PC-3 (cell line): Measurements from ENCODE around the gene FAT4. TPM values are rescaled to one million over a fixed set of nuclear protein-coding genes. Genes with fewer than 3 reads are reported as not detected.
A peak's percentile ranks its signal among the peaks of the same experiment; 100 is the strongest.

ENCODE experiments used
- ATAC-seq: fragments of 200-7000 bp; cut with Tn5 transposase; 2 replicates; pipeline ENCODE4 v1.9.1; 2020; ENCODE audit warnings: mild to moderate bottlenecking, moderate library complexity
- BruUV-seq: library from RNA; stranded (reverse); fragments of 400-500 nt; replicated peaks from 2 replicates; lab custom pipeline; 2021; lab: Mats Ljungman, UMichigan
- CTCF ChIA-PET: fragments of 300-600 bp; sonication (Branson Sonifier 250); formaldehyde crosslinking; loops from one replicate; lab custom pipeline; 2022; ENCODE audit warnings: antibody characterized with exemption; lab: Charles Lee
- POLR2A ChIA-PET: fragments of 300-600 bp; sonication (Branson Sonifier 250); formaldehyde crosslinking; loops from one replicate; lab custom pipeline; 2022; ENCODE audit warnings: antibody characterized with exemption; ENCODE audit not compliant: unreplicated experiment; lab: Charles Lee
- DNase-seq: peaks from one replicate; pipeline ENCODE4 v3.0.0-alpha.2; 2015
- H2AFZ ChIP-seq: fragments of 300-600 bp; sonication (generic); 2 replicates; pipeline ENCODE4 v1.6.0; 2016; ENCODE audit warnings: antibody characterized with exemption, low read length
- H3F3A ChIP-seq: fragments of 300-600 bp; sonication (generic); one replicate; pipeline ENCODE4 v1.6.0; 2017; ENCODE audit warnings: antibody characterized with exemption, low read length, control low read depth, mild to moderate bottlenecking; ENCODE audit not compliant: unreplicated experiment
- H3K27ac ChIP-seq: fragments of 300-600 bp; sonication (generic); 2 replicates; pipeline ENCODE4 v1.5.1; 2016; ENCODE audit warnings: mild to moderate bottlenecking, low read length
- H3K27me3 ChIP-seq: fragments of 300-600 bp; sonication (generic); 2 replicates; pipeline ENCODE4 v1.6.1; 2016; ENCODE audit warnings: low read length, mixed read lengths
- H3K36me3 ChIP-seq: fragments of 300-600 bp; sonication (generic); 2 replicates; pipeline ENCODE4 v1.6.1; 2016; ENCODE audit warnings: low read depth, mixed run types, low read length, mixed read lengths
- H3K4me1 ChIP-seq: fragments of 300-600 bp; sonication (generic); 2 replicates; pipeline ENCODE4 v1.5.1; 2016; ENCODE audit warnings: low read length; ENCODE audit not compliant: insufficient read depth
- H3K4me2 ChIP-seq: fragments of 300-600 bp; sonication (generic); 2 replicates; pipeline ENCODE4 v1.6.0; 2016; ENCODE audit warnings: low read length
- H3K4me3 ChIP-seq: fragments of 300-600 bp; sonication (generic); 2 replicates; pipeline ENCODE4 v1.5.1; 2016; ENCODE audit warnings: mild to moderate bottlenecking, low read length, mixed read lengths
- H3K79me2 ChIP-seq: fragments of 300-600 bp; sonication (generic); 2 replicates; pipeline ENCODE4 v1.6.1; 2017; ENCODE audit warnings: low read length, mixed read lengths
- H3K9ac ChIP-seq: fragments of 300-600 bp; sonication (generic); 2 replicates; pipeline ENCODE4 v1.6.0; 2016; ENCODE audit warnings: mild to moderate bottlenecking, low read length
- H3K9me2 ChIP-seq: fragments of 300-600 bp; sonication (generic); replicated peaks from 2 replicates; pipeline ENCODE4 v1.6.1; 2016; ENCODE audit warnings: mixed run types, low read length, mixed read lengths
- H3K9me3 ChIP-seq: fragments of 300-600 bp; sonication (generic); 2 replicates; pipeline ENCODE4 v1.6.1; 2016; ENCODE audit warnings: low read length, mixed read lengths
- H4K20me1 ChIP-seq: fragments of 300-600 bp; sonication (generic); 2 replicates; pipeline ENCODE4 v1.6.1; 2016; ENCODE audit warnings: low read length, mixed read lengths
- EZH2 ChIP-seq: fragments of 300-600 bp; sonication (generic); IDR thresholded peaks from one replicate; pipeline ENCODE4 v1.6.1; 2017; ENCODE audit warnings: antibody characterized with exemption, mild to moderate bottlenecking, low read length; ENCODE audit not compliant: unreplicated experiment
- EZH2phosphoT487 ChIP-seq: fragments of 300-600 bp; sonication (generic); IDR thresholded peaks from 2 replicates; pipeline ENCODE4 v1.6.1; 2018; ENCODE audit warnings: mild to moderate bottlenecking, antibody characterized with exemption, low read length, borderline replicate concordance
- intact Hi-C: fragments of 100-400 bp; cut with micrococcal nuclease; formaldehyde crosslinking; loops from 2 replicates; pipeline ENCODE4 v1.9.0; 2023
- total RNA-seq: library from RNA; depleted of rRNA; stranded (reverse); fragments of >200 nt; gene quantifications from 2 replicates; pipeline ENCODE4 v1.2.3, GENCODE V29; 2014
- TF ChIP-seq, protein P1 (sequence below): fragments of 300-600 bp; sonication (generic); conservative IDR thresholded peaks from 2 replicates; pipeline ENCODE4 v1.5.1; 2017; ENCODE audit warnings: antibody characterized with exemption, low read depth, mild to moderate bottlenecking, low read length

Gene FAT4
- total RNA-seq, 1 experiment from 2014 or later = 0.95 TPM

DNA sequence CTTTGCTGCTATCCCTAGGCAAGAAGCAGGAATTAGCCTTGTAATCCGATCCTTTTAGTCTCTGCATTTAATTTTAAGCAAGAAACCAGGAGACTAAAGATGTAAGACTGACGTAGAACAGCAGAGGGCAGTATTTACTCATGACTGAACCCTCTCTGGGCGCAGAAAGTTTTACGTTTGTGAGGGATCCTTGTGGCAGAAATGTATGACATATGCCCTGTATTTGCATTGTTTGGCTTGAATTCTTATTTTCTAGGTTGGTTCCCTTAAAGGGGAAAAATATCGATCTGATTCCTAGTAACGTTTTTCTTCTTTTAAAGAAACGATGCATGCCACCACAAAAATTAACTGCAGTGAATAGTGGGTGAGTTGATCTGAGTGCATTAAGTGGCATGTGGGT is 1.3 kb upstream of the FAT4 start:
- Histone ChIP-seq H3F3A (no peaks in the 10 kb centered on the region), H4K20me1 (no peaks in the 10 kb centered on the region), H3K9me3 (no peaks in the 10 kb centered on the region), H3K36me3 (no peaks in the 10 kb centered on the region), H3K79me2 (no peaks in the 10 kb centered on the region), H3K27ac (no peak overlapping the region), H3K9me2 (no peaks in the 10 kb centered on the region), H2AFZ (peak overlapping the region; percentile 96; the same call in 1 of the 2 replicates), H3K27me3 (no peaks in the 10 kb centered on the region), H3K9ac (no peak overlapping the region), H3K4me3 (no peak overlapping the region), H3K4me2 (peak overlapping the region; percentile 95), H3K4me1 (peaks cover 6% of the 10 kb centered on the region)
- BruUV-seq = no TSS peak
- TF ChIP-seq, protein P1, sequence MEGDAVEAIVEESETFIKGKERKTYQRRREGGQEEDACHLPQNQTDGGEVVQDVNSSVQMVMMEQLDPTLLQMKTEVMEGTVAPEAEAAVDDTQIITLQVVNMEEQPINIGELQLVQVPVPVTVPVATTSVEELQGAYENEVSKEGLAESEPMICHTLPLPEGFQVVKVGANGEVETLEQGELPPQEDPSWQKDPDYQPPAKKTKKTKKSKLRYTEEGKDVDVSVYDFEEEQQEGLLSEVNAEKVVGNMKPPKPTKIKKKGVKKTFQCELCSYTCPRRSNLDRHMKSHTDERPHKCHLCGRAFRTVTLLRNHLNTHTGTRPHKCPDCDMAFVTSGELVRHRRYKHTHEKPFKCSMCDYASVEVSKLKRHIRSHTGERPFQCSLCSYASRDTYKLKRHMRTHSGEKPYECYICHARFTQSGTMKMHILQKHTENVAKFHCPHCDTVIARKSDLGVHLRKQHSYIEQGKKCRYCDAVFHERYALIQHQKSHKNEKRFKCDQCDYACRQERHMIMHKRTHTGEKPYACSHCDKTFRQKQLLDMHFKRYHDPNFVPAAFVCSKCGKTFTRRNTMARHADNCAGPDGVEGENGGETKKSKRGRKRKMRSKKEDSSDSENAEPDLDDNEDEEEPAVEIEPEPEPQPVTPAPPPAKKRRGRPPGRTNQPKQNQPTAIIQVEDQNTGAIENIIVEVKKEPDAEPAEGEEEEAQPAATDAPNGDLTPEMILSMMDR = peak; percentile 85
- no peak for TF ChIP-seq EZH2phosphoT487
- TF ChIP-seq EZH2 = no peak
- POLR2A ChIA-PET = no interaction called here
- peak; percentile 11 for ATAC-seq
- intact Hi-C loops = loop anchor here (1.0 to 10.0 kb wide), 5 partner anchors 311 to 1371 kb away; no protein-coding TSS in a partner anchor
- DNase-seq = peak; percentile 88
- CTCF ChIA-PET = interaction anchor here (0.7 to 1.6 kb wide), 2 partner anchors 254 to 438 kb away, joined by 4 to 10 read pairs; no protein-coding TSS in a partner anchor

- TF ChIP-seq EZH2phosphoT487 = no peak
- TF ChIP-seq, protein P1 = no peak
- TF ChIP-seq EZH2 = no peak
- no peaks in the 10 kb centered on the region for H4K20me1 ChIP-seq
- CTCF ChIA-PET = interaction anchor here (0.7 to 1.6 kb wide), 4 partner anchors 183 to 1374 kb away, joined by 4 to 10 read pairs (median 6); no protein-coding TSS in a partner anchor
- H3K4me3 ChIP-seq = peak overlapping the region; percentile 93
- no peaks in the 10 kb centered on the region for H3K79me2 ChIP-seq
- H3K4me1 ChIP-seq = peaks cover 6% of the 10 kb centered on the region
- peak overlapping the region; percentile 95 for H3K4me2 ChIP-seq
- H3K36me3 ChIP-seq = no peaks in the 10 kb centered on the region
- no peaks in the 10 kb centered on the region for H3K27me3 ChIP-seq
- no peaks in the 10 kb centered on the region for H3K9me2 ChIP-seq
- DNase-seq = no peak
- POLR2A ChIA-PET = interaction anchor here (0.7 kb wide), 1 partner anchor 414 kb away, joined by 9 read pairs; no protein-coding TSS in a partner anchor
- H3K27ac ChIP-seq = no peak overlapping the region
- no peaks in the 10 kb centered on the region for H3K9me3 ChIP-seq
- BruUV-seq = no TSS peak
- peak overlapping the region; percentile 96 for H2AFZ ChIP-seq
- ATAC-seq = no peak
- no peak overlapping the region for H3K9ac ChIP-seq
- H3F3A ChIP-seq = no peaks in the 10 kb centered on the region
- intact Hi-C loops = loop anchor here (1.0 to 10.0 kb wide), 5 partner anchors 311 to 1371 kb away; no protein-coding TSS in a partner anchor
Observed at GRCh38 chr4:125313989-125314667, 627 bp upstream of the FAT4 start.
